ENCODE measurements around the gene KCNH5.
"Not testable (repeated sequence)": the region's sequence is repeated elsewhere in the genome, so short reads cannot be mapped to it uniquely, and the experiment has no call there.

KCNH5 gene

DNA sequence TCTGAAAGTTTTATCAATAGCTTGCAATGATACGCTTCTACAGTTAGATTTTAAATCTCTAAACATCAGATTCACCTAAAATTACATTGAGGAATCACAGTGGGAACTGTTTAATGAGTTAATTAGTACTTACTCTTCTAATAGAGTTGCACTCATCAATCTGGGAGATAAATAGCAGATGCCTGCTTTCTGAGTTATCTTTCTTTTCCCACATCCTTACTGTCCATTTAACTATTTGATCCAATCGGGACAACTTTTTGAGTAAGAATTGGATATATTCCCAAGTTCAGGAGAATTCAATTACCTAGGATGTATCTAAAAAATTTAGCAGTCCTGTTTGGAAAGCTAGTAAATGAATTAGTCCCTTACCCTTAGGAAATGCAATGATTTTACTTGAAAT lies 162.3 kb downstream of the KCNH5 start:
- DNase-seq (ENCODE audit: low read depth, low spot score) = no peak

DNA sequence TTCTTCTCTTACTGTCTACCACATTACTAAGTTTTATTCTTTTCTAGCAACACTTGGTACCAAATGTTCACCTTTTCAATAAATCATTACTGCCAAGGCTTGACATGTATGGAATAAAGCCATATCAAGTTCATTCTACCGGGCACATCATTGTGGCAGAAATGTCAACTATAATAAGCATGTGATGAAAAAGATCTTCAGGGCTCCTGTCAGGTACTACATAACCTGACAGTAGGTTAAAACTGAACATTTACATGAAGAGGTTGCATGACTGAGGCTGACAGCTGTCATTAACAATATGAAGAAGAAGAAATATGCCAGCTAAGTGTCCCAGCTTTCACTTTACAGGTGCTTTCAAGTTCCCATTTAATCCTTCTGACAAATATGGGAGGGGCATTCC lies 178.9 kb downstream of the KCNH5 start:
- no peak for DNase-seq (ENCODE audit: low read depth, low spot score)

DNA sequence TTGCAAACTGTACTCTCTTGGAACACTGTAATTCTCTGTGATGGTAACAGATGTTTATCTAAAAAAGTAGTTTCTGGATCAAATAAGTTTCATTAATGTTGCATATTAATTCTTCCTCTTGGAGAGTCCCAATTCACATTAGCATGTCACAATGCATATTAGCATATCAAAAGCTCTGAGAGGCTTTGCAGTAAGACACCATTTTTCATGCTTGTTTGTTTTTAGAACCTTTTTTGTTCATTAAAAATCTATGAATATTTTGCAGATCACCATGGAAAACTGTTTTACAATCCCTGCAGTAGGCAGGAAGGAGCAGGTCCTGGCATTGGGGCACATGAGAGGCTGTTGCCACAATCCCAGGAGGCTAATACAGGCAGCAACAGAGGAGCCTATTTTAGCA lies 180.7 kb downstream of the KCNH5 start:
- DNase-seq (ENCODE audit: low read depth, low spot score) = no peak

DNA sequence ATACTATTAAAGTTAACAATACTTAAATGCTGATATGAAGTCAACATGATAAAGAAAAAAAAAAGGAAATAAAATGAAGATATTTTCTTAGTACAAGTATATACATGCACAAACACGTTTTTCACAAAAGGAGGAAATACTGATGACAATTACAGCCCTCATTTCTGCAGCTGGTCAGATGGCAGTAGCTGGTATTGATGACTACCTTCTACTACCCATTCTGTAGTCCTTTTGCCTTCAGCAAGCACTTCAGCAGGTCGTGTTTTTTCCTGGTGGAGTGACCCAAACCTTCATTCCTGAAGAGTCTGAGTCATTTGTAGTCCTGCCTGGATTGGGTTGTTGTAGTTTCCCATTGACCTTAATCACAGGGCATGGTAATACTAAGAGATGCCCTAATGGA lies 187.2 kb downstream of the KCNH5 start:
- not testable (repeated sequence) for DNase-seq (ENCODE audit: low read depth, low spot score)

DNA sequence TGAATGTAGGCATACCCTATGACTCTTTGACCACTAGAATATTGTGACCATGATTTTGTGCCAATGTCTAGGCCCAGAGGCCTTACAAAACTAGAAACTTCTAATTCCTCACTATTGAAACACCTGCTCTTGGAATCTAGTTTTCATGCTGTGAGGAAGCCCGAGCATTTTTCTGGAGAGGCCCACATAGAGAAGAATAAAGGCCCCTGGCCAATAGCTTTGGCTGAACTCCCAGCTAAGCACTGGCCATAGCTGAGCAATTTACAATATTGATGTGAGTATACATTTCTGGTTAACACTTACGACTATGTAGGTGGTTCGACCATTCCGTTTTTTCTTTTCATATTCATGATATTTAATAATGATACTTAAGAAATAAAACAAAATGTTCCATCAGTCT lies 190.3 kb downstream of the KCNH5 start:
- DNase-seq (ENCODE audit: low read depth, low spot score) = no peak

DNA sequence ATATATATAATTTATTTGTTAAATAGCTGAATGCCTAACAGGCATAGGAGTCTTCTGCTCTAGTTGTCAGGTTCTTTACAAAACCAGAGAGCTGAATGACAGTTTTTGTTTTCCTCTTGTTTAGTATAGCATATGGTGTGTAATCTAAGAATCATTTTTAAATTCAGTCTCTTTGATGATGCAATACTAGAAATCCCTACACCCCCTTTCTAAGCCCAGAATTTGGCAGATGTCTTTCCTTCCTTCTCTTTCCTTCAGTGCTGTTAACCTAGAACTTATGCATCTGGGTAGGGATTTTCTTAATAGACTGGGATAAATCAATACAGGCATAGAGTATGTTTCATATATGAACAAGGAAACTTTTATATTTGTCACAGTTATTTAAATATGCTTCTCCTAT lies 198.1 kb downstream of the KCNH5 start:
- DNase-seq (ENCODE audit: low read depth, low spot score) = no peak

DNA sequence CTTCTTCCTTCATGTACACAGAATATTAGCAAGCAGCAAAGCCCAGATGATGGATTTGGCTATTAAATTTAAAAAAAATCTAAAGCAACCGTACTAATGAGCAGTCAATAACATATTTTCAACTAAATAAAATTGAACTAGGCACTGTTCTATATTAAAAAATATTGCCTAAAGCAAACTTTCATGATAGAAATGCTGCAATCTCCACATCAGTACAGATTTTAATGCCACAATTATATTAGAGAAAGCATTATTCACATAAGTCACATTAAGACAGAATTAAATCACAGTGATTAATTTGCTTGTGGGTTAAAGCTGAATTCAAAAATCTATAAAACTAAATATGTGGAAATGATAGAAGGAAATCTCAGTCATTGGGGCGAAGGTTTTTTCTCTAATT lies 200.7 kb downstream of the KCNH5 start:
- no peak for DNase-seq (ENCODE audit: low read depth, low spot score)

DNA sequence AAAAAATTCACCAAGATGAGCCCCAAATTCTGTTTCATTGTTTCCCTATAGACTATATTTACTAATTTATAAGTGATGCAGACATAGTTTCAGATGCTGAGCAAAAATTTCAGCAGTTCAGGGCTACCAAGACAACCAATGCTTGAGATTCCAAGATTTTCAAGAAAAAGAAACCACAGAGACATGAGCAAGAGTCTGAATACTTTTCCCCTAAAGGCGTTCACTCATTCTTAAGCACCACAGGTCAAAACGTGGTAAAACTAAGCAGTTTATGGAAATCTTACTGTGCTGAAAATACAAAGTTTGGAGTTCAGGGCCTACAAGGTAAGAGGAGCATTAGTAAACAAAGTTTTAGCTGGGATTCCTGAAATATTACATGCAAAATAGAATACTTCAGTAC lies 221.2 kb downstream of the KCNH5 start:
- DNase-seq (ENCODE audit: low read depth, low spot score) = no peak

DNA sequence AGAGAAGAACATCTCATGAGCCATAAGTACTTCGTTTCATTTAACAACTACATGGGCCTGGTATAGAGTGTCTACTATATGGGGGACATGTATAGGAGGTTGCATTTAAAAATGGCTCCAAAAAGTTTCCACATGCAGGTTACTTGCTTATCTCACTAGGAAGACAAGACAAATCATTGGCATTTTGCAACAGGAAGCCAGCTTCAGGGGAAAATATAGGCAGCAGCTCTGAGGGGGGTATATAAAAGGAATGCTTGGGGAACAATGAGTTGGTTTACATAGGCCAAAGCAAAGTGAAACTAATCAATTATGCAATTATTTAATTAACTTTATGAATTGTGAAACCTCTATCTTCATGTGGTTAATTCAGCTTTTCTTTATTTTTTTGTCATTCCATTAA lies 225.3 kb downstream of the KCNH5 start:
- no peak for DNase-seq (ENCODE audit: low read depth, low spot score)

DNA sequence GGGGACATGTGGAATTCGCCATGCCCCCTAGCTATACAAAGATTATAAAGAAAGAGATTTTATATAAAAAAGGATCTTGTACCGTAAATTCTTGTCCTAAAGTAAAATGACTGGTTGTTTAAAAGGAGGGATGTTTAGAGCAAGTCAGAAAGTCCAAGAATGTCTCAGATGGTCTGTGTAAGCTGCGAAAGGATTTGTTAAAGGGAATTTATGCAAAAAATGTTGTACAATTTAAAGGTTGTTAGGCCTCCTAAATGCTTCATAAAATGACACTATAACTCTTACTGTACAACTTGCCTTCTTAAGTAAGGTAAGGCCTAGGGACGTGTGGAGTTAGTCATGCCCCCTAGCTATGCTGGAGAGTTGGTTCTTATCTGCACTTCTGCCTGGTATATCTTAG lies 237.6 kb downstream of the KCNH5 start:
- DNase-seq (ENCODE audit: low read depth, low spot score) = no peak

DNA sequence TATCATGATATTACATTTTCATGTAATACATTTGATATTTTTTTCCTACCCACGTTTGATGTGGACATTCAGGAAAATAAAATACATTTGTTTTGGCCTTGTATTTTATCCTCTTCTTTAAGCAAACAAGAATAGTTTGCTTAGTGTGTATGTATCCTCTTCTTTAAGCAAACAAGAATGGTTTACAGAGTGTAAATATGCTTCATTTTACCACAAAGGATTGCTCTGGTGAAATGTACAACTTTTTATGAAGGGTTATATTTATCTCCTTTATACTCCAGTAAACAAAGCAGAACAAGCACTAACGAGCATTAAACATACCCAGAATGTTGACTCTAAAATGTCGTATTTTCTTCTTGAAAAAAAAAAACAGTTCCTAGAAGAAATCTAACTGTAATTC lies 244.7 kb downstream of the KCNH5 start:
- no peak for DNase-seq (ENCODE audit: low read depth, low spot score)

DNA sequence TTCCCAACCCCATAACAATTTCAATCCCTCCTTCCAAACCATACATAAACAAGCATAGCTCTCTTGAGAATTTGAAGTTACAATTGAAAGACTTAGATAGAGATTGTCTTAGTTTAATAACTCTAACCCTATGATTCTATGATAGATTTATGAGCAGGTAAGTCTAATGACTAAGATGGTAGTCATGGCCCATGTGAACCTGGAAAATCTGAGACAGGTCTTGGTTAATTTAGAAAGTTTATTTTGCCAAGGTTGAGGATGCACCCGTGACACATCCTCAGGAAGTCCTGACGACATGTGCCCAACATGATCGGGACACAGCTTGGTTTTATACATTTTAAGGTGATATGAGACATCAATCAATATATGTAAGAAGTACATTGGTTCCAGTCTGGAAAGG lies 248.8 kb downstream of the KCNH5 start:
- DNase-seq (ENCODE audit: low read depth, low spot score) = no peak

DNA sequence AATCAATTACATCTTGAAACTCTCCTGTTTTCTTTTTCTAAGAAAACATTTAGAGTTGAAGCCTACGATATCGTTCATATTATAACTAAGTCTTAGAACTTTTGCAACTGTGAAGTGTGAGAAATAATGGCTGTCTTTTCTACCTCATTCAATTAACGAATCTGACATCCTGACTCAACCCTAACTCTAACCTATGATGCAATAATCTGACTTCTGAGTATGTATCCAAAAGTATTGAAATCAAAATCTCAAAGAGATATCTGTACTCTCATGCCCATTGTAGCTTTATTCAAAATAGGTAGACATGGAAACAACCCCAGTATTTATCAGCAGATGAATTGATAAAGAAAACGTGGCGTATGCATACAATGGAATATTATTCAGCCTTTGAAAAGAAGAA lies 252.7 kb downstream of the KCNH5 start:
- DNase-seq (ENCODE audit: low read depth, low spot score) = no peak

DNA sequence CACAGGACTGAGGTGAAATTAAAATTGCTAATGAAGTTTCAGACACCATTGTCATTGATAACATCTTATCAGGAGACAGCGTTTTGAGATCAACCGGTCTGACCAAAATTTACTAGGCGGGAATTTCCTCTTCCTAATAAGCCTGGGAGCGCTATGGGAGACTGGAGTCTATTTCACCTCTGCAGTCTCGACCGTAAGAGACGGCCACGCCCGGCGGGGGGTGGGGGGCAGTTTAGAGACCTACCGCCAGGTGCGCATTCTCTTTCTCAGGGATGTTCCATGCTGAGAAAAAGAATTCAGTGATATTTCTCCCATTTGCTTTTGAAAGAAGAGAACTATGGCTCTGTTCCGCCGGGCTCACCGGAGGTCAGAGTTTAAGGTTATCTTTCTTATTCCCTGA lies 263.9 kb downstream of the KCNH5 start:
- not testable (repeated sequence) for DNase-seq (ENCODE audit: low read depth, low spot score)

DNA sequence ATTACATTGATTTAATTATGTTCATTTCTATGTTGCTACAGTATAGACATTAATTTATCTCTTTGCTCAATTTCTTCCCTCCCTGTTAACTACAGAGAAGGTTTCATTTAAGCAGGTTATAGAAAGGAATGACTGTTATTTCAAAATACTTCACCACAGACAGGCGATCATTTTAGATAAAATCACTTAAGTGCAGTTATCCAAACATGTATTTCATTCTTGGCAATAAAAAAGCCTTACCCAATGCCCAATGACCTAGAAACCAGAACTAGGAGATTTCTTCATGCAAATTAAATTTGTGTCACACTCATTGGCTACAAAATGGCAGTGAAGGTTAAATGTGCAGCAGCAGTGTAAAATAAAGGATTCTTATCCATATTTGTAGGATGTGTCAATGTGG lies 266.4 kb downstream of the KCNH5 start:
- DNase-seq (ENCODE audit: low read depth, low spot score) = no peak

DNA sequence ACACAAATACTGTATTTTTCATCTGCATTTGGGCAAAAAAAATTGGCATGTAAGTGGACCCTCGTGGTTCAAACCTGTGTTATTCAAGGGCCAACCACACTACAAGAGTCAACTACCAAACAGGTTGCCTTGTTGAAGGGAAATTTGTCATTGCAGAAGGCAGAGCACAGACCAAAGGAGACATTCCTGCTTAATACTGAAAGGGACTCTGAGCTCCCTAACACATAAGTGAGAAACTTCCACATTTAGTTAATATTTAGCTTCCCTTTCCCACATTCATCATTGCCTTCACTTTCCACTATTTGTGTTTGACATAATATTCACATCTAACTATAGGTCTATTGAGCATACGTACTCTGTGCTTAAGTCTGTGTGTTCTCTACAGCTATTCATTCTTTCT lies 266.9 kb downstream of the KCNH5 start:
- no peak for DNase-seq (ENCODE audit: low read depth, low spot score)

DNA sequence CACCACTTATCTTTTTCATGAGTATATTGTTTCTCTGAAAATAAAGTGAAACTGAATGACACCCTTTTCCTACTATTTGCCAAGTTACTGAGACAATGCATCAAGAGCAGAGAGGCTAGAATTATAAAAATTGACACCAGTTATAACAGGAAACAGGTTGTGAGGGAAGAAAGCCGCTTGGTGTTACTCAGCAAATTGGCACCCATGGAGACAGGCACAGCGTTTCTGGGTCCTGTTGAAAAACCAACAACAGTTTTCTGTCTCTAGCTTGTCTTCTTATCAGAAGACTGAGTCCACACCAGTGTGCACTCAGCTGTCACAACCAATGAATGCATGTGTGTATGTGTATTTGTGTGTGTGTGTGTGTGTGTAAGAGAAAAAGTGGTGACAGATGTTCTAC lies 267.7 kb downstream of the KCNH5 start:
- DNase-seq (ENCODE audit: low read depth, low spot score) = no peak

DNA sequence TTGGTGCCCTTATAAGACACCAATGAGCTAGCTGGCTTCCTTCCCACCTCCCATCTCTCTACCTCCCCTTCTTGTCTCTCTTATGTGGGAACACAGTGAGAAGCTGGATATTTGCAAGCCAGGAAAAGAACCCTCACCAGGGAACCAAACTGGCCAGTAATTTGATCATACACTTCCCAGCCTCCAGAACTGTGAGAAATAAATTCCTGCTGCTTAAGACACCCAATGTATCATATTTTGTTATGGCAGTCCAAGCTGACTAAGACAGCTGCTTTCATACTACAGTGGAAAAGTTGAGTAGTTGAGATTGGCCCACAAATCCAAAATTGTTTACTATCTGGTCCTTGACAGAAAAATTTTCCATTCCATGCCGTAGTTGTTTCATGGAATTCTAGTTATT lies 269.0 kb downstream of the KCNH5 start:
- DNase-seq (ENCODE audit: low read depth, low spot score) = no peak

DNA sequence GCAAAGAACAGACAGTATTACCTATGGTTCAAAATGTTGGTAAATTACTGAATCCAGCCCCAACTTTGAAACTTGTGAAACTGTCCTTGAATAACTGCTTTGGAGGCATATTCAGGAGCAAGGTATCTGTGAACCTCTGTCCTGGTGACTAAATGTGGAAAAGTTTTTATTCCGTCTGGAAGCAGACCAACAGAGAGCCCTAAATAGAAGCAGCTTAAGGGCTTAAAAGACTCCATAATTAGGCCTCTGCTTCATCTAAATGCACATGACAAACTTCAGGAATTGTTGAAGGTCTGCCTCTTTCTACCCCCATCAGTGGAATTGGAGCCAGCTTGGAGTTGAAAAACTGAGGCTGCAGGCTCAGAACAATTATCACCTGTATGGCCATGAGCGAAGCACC lies 276.5 kb downstream of the KCNH5 start:
- no peak for DNase-seq (ENCODE audit: low read depth, low spot score)

DNA sequence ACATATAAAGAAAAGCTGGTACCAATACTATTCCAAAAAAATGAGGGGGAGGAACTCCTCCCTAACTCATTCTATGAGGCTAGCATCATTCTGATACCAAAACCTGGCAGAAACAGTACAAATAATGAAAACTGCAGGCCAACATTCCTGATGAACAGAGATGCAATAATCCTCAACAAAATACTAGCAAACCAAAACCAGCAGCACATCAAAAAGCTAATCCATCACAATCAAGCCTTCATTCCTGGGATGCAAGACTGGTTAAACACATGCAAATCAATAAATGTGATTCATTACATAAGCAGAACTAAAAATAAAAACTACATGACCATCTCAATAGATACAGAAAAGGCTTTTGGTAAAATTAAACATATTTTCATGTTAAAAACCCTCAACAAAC lies 281.3 kb downstream of the KCNH5 start:
- no peak for DNase-seq (ENCODE audit: low read depth, low spot score)

DNA sequence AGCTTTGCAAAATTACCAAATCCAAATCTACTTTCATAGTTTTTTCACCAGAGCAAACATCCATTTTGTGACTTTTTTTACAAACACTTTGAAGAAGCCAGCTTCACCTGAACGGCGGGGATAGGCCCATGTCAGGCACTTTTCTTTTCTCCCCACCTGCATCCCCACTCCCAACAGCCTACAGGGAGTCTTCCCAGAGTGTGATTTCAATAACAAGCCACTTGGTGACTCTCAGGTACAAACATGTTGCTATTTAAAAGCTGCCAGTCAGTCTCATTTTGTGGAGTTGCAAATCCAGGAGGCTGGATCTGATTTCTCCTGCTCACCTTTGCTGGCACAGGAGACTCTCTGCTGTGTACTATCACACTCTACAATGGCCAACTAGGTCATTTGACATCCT lies 285.5 kb downstream of the KCNH5 start:
- no peak for DNase-seq (ENCODE audit: low read depth, low spot score)

DNA sequence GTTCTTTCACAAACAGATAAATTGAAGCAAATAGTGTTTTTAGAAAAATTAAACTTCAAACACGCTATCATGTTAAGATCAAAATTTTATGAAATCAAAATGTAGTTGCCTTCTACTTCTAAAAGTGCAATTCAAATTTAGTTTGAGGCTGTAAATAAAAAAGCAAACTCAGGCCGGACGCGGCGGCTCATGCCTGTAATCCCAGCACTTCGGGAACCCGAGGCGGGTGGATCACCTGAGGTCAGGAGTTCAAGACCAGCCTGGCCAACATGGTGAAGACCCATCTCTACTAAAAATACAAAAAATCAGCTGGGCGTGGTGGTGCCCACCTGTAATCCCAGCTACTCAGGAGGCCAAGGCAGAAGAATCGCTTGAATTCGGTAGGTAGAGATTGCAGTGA lies 298.4 kb downstream of the KCNH5 start:
- not testable (repeated sequence) for DNase-seq (ENCODE audit: low read depth, low spot score)

DNA sequence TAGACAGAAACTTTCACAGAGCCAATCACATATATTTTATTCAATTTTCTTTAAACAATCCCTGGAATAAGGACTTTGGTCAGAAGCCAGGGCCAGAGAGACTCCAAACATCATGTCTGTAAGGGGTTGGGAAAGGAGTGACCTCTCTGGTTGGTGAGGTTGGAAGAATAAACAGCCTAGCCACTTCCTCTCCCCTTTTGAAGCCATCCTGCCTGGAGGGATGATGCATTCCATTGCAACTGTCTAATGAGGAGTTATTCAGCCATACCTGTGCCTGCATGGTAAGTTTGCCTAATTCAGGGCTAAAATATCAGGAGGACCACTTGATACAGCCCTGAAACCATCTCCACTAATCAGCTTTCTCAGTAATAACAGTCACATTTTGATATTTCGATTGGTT lies 299.8 kb downstream of the KCNH5 start:
- DNase-seq (ENCODE audit: low read depth, low spot score) = no peak

DNA sequence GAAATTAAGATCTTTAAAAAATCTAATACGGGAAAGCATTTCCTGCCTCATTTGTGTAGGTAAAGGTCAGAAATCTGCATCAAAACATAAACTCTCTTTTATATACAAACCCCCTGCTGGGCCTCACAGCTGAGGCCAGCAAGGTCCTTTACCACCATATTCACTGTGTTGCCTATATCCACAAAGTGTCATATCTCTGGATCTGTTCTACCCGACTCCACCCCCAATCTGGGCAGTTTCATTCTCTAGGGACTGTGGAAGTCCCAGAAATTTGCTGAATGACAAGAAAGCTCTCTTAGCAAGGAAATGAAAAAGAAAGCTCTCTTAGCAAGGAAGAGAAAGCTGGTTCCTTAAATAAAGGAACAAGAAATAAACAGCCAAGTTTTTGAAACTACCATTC lies 301.7 kb downstream of the KCNH5 start:
- DNase-seq (ENCODE audit: low read depth, low spot score) = no peak

DNA sequence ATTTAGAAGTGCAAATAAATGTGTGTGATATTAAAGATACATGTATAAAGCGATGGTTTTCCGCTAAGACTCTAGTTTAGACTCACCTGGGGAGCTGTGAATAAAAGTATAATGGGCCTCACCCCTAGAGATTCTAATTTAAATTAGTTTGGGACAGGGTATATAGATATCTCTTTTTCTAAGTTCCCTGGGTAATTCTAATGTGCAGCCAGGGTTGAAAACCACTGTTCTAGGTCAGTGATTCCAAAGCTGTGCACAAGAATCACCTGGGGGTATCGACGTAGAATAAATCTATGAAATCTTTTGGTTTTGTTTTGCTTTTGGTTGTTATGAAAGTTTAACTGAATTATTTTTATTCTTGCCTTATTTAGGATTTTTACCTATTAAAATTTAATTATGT lies 302.1 kb downstream of the KCNH5 start:
- DNase-seq (ENCODE audit: low read depth, low spot score) = no peak
